ENCODE data around the gene SRGAP3.

The SRGAP3 gene

DNA sequence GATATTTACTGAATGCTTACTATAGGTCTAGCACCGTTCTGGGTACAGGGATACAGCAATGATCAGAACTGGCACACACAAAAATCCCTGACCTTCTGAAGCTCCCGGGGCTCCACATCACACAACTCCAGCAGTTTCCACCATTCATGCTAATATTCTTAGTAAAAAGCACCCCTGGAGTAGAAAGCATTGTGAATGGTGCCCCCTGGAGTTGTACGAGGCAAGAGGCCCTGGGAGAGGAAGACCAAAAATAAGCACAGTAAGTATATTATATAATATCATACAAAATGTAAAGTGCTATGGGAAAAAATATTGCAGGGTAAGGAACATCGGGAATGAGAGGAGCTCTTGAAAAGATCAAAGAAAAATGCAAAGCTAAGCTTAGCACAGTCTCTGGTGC lies 790 bp upstream of the SRGAP3 start:
- TF ChIP-seq RAD21 (IDR thresholded peaks at IDR 0.05; ENCODE audit: low read depth) (0 out of 2 replicates have a peak, but pooled peaks have one; percentile 15), FOXM1 (IDR thresholded peaks at IDR 0.05; ENCODE audit: borderline replicate concordance, low read depth) (no peak), NFIC (IDR thresholded peaks at IDR 0.05) (no peak), EP300 (IDR thresholded peaks at IDR 0.05; ENCODE audit: borderline replicate concordance) (no peak), TAF1 (IDR thresholded peaks at IDR 0.05; ENCODE audit: low read depth) (no peak), CEBPB (IDR thresholded peaks at IDR 0.05) (no peak)
- TF ChIP-seq, protein P1, sequence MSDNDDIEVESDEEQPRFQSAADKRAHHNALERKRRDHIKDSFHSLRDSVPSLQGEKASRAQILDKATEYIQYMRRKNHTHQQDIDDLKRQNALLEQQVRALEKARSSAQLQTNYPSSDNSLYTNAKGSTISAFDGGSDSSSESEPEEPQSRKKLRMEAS (IDR thresholded peaks at IDR 0.05), result no peak

DNA sequence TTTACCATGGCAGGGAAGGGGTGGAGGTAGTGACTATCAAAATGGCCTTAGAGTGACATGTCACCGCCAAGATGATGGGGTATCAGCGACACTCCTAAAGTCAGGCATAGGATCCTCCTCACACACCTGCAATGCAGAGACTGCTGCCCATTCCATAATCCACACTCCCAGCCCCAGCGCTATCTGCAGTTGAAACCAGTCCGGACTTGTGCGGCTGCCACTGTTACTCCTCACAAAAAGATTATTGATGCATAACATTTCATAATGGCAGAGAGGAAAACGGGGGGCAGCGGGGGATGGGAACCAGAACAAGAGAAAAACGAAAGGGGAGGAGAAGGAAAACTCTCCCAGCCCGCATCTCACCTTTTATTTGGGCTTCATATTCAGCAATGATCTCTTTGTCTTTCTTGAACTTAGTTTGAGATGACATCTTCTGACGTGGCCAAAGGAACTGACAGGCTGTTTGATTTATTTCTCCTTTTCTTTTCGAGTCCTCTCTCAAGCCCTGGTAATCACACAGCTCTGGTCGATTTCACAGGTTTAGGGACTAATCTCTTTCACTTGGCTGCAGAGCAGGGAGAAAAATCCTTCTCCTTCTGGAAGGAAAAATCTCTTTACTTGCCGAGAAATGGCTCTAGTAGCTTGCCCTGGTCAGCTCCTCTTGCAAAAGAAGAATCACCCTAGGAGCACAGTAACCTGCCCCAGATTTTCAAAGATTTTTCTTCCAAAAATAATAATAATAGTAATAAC lies 749 bp downstream of the SRGAP3 start:
- TF ChIP-seq CEBPB (IDR thresholded peaks at IDR 0.05), result no peak
- no peak for TF ChIP-seq CREB1 (IDR thresholded peaks at IDR 0.05; ENCODE audit: low read depth)
- TF ChIP-seq, protein P2, sequence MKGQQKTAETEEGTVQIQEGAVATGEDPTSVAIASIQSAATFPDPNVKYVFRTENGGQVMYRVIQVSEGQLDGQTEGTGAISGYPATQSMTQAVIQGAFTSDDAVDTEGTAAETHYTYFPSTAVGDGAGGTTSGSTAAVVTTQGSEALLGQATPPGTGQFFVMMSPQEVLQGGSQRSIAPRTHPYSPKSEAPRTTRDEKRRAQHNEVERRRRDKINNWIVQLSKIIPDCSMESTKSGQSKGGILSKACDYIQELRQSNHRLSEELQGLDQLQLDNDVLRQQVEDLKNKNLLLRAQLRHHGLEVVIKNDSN (IDR thresholded peaks at IDR 0.05), result no peak

DNA sequence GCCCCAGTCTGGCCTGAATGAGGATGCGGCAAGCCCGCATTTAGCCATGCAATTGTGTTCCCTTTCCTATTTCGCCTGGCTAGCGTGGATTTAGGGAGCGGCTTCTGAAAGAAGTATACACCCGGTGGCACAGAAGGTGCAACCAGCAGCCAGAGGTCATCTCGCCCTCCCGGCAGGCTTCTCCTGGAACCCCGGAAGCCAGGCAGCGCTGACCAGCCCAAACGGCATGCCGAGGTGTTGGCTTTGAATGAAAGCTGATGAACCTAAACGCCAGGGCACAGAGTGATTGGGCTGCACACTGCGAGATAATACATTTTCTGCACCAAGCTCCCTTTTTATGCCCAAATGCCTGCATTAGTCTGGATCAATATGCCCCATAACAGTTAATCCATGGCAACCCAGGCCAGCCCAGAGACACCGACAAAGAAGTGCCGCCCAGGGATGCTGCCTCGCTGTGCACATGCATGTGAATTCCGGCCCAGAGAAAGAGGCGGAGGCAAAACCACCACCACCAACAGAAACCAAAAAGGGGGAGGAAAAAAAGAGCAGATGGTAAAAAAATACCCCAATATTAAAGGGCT lies 1.4 kb downstream of the SRGAP3 start:
- TF ChIP-seq CREB1 (IDR thresholded peaks at IDR 0.05; ENCODE audit: low read depth), result no peak
- no peak for TF ChIP-seq EGR1 (IDR thresholded peaks at IDR 0.05)
- no peak for TF ChIP-seq CEBPB (IDR thresholded peaks at IDR 0.05)
- TF ChIP-seq, protein P3, sequence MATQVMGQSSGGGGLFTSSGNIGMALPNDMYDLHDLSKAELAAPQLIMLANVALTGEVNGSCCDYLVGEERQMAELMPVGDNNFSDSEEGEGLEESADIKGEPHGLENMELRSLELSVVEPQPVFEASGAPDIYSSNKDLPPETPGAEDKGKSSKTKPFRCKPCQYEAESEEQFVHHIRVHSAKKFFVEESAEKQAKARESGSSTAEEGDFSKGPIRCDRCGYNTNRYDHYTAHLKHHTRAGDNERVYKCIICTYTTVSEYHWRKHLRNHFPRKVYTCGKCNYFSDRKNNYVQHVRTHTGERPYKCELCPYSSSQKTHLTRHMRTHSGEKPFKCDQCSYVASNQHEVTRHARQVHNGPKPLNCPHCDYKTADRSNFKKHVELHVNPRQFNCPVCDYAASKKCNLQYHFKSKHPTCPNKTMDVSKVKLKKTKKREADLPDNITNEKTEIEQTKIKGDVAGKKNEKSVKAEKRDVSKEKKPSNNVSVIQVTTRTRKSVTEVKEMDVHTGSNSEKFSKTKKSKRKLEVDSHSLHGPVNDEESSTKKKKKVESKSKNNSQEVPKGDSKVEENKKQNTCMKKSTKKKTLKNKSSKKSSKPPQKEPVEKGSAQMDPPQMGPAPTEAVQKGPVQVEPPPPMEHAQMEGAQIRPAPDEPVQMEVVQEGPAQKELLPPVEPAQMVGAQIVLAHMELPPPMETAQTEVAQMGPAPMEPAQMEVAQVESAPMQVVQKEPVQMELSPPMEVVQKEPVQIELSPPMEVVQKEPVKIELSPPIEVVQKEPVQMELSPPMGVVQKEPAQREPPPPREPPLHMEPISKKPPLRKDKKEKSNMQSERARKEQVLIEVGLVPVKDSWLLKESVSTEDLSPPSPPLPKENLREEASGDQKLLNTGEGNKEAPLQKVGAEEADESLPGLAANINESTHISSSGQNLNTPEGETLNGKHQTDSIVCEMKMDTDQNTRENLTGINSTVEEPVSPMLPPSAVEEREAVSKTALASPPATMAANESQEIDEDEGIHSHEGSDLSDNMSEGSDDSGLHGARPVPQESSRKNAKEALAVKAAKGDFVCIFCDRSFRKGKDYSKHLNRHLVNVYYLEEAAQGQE (IDR thresholded peaks at IDR 0.05; ENCODE audit: low read depth), result no peak
- TF ChIP-seq TAF1 (IDR thresholded peaks at IDR 0.05; ENCODE audit: low read depth), result no peak
- TF ChIP-seq TCF12 (IDR thresholded peaks at IDR 0.05; ENCODE audit: low read depth), result no peak
- no peak for TF ChIP-seq EP300 (IDR thresholded peaks at IDR 0.05; ENCODE audit: borderline replicate concordance)
- TF ChIP-seq TEAD4 (IDR thresholded peaks at IDR 0.05), result no peak
- no peak for TF ChIP-seq ZBTB7A (IDR thresholded peaks at IDR 0.05; ENCODE audit: low read depth)
- TF ChIP-seq, protein P1 (IDR thresholded peaks at IDR 0.05), result no peak
- TF ChIP-seq RAD21 (IDR thresholded peaks at IDR 0.05; ENCODE audit: low read depth), result no peak
- no peak for TF ChIP-seq FOXM1 (IDR thresholded peaks at IDR 0.05; ENCODE audit: borderline replicate concordance, low read depth)
- TF ChIP-seq YY1 (IDR thresholded peaks at IDR 0.05; ENCODE audit: low read depth), result no peak
- TF ChIP-seq, protein P2 (IDR thresholded peaks at IDR 0.05), result no peak
- TF ChIP-seq NFIC (IDR thresholded peaks at IDR 0.05), result no peak

DNA sequence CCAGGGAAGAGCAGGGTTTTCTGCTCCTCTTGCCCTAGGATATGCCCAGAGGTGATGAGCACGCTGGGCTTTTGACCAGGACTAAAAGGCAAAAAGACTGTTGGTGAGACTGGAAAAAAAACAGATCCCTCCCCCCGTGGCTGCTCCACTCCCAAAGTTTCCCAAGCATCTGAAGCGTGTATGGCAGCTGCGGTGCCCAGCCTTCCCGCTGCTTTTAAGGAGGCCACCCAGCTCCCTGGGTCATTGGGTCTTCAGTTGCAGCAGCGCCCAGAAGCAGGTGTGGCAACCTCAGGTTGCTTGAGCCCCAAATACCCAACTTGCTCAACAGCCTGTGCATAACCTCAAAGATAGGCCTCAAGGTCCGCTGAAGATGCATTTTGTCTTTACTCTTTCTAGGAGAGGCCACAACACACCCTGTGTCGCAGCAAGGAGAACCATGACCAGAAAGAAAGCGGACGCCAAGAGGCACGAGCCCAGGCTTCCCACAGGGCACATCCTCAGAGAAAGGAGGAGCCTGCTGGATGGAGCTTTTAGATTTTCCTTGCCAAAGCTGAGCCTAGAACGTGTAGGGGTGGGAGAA lies 2.0 kb downstream of the SRGAP3 start:
- no peak for TF ChIP-seq TAF1 (IDR thresholded peaks at IDR 0.05; ENCODE audit: low read depth)
- TF ChIP-seq, protein P2 (IDR thresholded peaks at IDR 0.05), result no peak
- no peak for TF ChIP-seq CREB1 (IDR thresholded peaks at IDR 0.05; ENCODE audit: low read depth)
- TF ChIP-seq CEBPB (IDR thresholded peaks at IDR 0.05), result no peak
- TF ChIP-seq NFIC (IDR thresholded peaks at IDR 0.05), result no peak
- TF ChIP-seq EGR1 (IDR thresholded peaks at IDR 0.05), result no peak
- no peak for TF ChIP-seq FOXM1 (IDR thresholded peaks at IDR 0.05; ENCODE audit: borderline replicate concordance, low read depth)
- TF ChIP-seq RAD21 (IDR thresholded peaks at IDR 0.05; ENCODE audit: low read depth), result no peak
- TF ChIP-seq ZBTB7A (IDR thresholded peaks at IDR 0.05; ENCODE audit: low read depth), result no peak
- TF ChIP-seq TEAD4 (IDR thresholded peaks at IDR 0.05), result no peak

DNA sequence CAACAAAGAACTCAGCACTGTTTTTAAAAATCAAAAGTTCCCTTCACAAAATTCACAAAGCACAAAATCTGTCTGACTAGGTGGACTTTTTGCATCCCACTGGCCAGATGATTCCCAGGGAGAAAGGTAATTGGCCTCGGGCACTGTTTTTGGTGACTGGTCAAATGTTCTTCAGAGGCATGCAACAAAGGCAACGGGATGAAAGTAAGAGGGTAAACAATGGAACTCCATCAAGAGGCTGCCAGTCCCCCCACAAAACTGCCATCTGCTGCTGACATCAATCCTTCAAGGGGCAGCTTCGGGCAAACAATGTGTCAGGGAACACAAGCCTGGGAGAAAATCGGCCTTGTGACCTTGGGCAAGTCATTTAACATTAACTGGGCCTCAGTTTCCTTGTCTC lies 3.3 kb downstream of the SRGAP3 start:
- no peak for TF ChIP-seq CREB1 (IDR thresholded peaks at IDR 0.05; ENCODE audit: low read depth)
- TF ChIP-seq YY1 (IDR thresholded peaks at IDR 0.05; ENCODE audit: low read depth), result no peak
- TF ChIP-seq EGR1 (IDR thresholded peaks at IDR 0.05), result no peak
- no peak for TF ChIP-seq NFIC (IDR thresholded peaks at IDR 0.05)
- TF ChIP-seq TEAD4 (IDR thresholded peaks at IDR 0.05), result no peak
- no peak for TF ChIP-seq ZBTB7A (IDR thresholded peaks at IDR 0.05; ENCODE audit: low read depth)
- no peak for TF ChIP-seq TCF12 (IDR thresholded peaks at IDR 0.05; ENCODE audit: low read depth)
- no peak for TF ChIP-seq EP300 (IDR thresholded peaks at IDR 0.05; ENCODE audit: borderline replicate concordance)

DNA sequence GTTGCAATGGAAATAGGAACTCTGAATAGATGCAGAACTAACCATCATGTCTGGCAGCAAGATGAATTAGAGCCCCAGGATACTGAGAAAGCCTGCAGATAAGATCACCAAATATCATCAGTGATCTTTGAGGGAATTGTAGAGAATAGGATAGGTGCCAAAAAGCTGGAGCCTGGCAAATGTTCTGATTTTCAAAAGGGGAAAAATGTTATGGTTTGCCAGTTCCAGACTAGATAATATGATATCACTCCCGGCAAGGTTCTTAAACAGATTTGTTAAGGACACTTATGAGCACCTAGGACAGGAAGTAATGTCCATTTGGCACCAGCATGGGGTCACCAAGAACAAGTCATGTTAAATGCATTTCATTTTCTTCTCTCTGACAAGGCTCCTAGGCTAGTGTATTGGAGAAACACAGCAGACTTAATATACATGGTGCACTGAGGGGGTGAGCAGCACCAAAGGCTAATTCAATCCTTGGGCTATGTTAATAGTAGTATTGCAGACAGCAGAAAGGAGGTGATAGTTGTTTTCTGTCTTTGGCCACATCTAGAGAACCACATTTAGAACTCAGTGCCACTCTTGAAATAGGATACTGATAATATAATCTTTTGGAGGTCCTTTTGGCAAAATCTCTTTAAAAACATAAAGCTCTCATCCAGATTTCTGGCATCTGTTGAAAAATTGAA lies 4.8 kb downstream of the SRGAP3 start:
- no peak for TF ChIP-seq TAF1 (IDR thresholded peaks at IDR 0.05; ENCODE audit: low read depth)
- no peak for TF ChIP-seq ZBTB7A (IDR thresholded peaks at IDR 0.05; ENCODE audit: low read depth)
- TF ChIP-seq EGR1 (IDR thresholded peaks at IDR 0.05), result no peak
- TF ChIP-seq RAD21 (IDR thresholded peaks at IDR 0.05; ENCODE audit: low read depth), result no peak
- TF ChIP-seq TEAD4 (IDR thresholded peaks at IDR 0.05), result no peak
- TF ChIP-seq, protein P3 (IDR thresholded peaks at IDR 0.05; ENCODE audit: low read depth), result no peak
- TF ChIP-seq YY1 (IDR thresholded peaks at IDR 0.05; ENCODE audit: low read depth), result no peak
- no peak for TF ChIP-seq EP300 (IDR thresholded peaks at IDR 0.05; ENCODE audit: borderline replicate concordance)
- no peak for TF ChIP-seq CEBPB (IDR thresholded peaks at IDR 0.05)
- no peak for TF ChIP-seq TCF12 (IDR thresholded peaks at IDR 0.05; ENCODE audit: low read depth)
- TF ChIP-seq, protein P2 (IDR thresholded peaks at IDR 0.05), result no peak
- TF ChIP-seq NFIC (IDR thresholded peaks at IDR 0.05), result no peak
- no peak for TF ChIP-seq CREB1 (IDR thresholded peaks at IDR 0.05; ENCODE audit: low read depth)
- no peak for TF ChIP-seq FOXM1 (IDR thresholded peaks at IDR 0.05; ENCODE audit: borderline replicate concordance, low read depth)
